Right lobe of liver (tissue), 6 donors: Measurements from ENCODE around the gene YARS1. TPM values are rescaled to one million over a fixed set of nuclear protein-coding genes. Genes with fewer than 3 reads are reported as not detected.

Experiments used
- ATAC-seq, 4 donors: fragments of 200-7000 bp; cut with Tn5 transposase; one replicate each; pipeline ENCODE4 v1.9.1; 2020; ENCODE audit warnings: mild to moderate bottlenecking in 4 of 4, moderate library complexity in 4 of 4
- DNase-seq, 3 donors: peaks; one replicate each; pipeline ENCODE4 v3.0.0-alpha.2; 2020
- H3K27ac ChIP-seq, 3 donors: fragments of 200-600 bp; one replicate each; pipeline ENCODE4 v1.8.0; 2022
- H3K27me3 ChIP-seq, 2 donors: fragments of 200-600 bp; one replicate each; pipeline ENCODE4 v1.8.0; 2022
- H3K36me3 ChIP-seq, 4 donors: fragments of 200-600 bp; sonication (generic) in 1 of 4; one replicate each; pipeline versions ENCODE4 v1.5.1 to v1.8.0; 2017 to 2022; ENCODE audit warnings: control low read depth in 1 of 4
- H3K4me1 ChIP-seq, 4 donors: fragments of 200-600 bp; sonication (generic) in 1 of 4; one replicate each; pipeline versions ENCODE4 v1.5.1 to v1.8.0; 2017 to 2022; ENCODE audit warnings: control low read depth in 1 of 4
- H3K4me3 ChIP-seq, 3 donors: fragments of 200-600 bp; one replicate each; pipeline ENCODE4 v1.8.0; 2022
- H3K9me3 ChIP-seq, 4 donors: fragments of 200-600 bp; sonication (generic) in 1 of 4; one replicate each; pipeline versions ENCODE4 v1.5.1 to v1.8.0; 2017 to 2022; ENCODE audit warnings: control low read depth in 1 of 4
- POLR2A ChIP-seq: fragments of 450-650 bp; IDR thresholded peaks from one replicate; pipeline ENCODE4 v1.6.1; 2017; ENCODE audit warnings: antibody characterized with exemption, mild to moderate bottlenecking
- WGBS: methylation state at CpG from one replicate; pipeline ENCODE4 v1.1.6; 2018; ENCODE audit warnings: low coverage, low lambda C conversion rate; ENCODE audit not compliant: insufficient coverage; ENCODE audit errors: missing lambda C conversion rate; 5-methylcytosine and 5-hydroxymethylcytosine counted together
- intact Hi-C, 2 donors: fragments of 100-400 bp; cut with DNase I; formaldehyde crosslinking; loops; one replicate each; pipeline versions ENCODE4 v1.11.2 to v1.14.1; 2022
- total RNA-seq, 6 experiments: library from RNA; depleted of rRNA in 2 of 6; stranded (reverse); fragments of >200 nt in 2 of 6; fragmentation: NEBNext Ultra II Directional in 3 of 6; extraction: Animal tissue kit (Norgen Biotek cat#: 25700) in 3 of 6; gene quantifications; one replicate each; pipeline versions ENCODE4 v1.1.0 to v1.2.4, GENCODE V29; 2016 to 2023
- TF ChIP-seq, protein P1 (sequence below), 4 donors: fragments of 200-600 bp in 3 of 4; fragments of 450-650 bp in 1 of 4; IDR thresholded peaks; one replicate each; pipeline versions ENCODE4 v1.5.1 to v1.8.0; 2016 to 2022; ENCODE audit warnings: antibody characterized with exemption in 4 of 4, mild to moderate bottlenecking in 2 of 4
- donor health status: DM: no; HTN: yes; CAD: no.
- donor health status: DM: no; HTN: no; CAD: no.
- donor health status: DM: no; HTN: no; CAD: no.
- donor health status: DM: no; HTN: yes; CAD: no.
- donor health status: DM: no; HTN: yes; CAD: no.

The YARS1 gene
- total RNA-seq, 6 experiments from 2014 or later, result 37.4 to 84.3 (median 53.5) TPM

DNA sequence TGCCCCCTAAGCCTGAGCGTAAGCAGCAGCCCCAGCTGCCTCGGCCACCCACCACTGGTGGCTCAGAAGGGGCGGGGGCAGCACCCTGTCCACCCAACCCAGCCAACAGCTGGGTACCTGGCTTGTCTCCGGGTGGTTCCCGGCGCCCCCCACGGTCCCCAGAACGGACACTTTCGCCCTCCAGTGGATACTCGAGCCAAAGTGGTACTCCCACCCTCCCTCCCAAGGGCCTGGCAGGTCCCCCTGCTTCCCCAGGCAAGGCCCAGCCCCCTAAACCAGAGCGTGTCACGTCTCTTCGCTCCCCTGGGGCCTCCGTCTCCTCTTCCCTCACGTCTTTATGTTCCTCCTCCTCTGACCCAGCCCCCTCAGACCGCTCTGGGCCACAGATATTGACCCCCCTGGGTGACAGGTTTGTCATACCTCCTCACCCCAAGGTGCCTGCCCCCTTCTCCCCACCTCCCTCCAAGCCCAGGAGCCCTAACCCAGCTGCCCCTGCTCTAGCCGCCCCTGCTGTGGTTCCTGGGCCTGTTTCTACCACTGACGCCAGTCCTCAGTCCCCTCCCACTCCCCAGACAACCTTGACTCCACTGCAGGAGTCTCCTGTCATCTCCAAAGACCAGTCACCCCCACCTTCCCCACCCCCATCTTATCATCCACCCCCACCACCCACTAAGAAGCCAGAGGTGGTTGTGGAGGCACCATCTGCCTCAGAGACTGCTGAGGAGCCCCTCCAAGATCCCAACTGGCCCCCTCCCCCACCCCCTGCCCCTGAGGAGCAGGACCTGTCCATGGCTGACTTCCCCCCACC, 46.2 kb downstream of the YARS1 start:
- 68% methylated on average over 3 of the region's 18 CpGs for WGBS
- no peaks in the 10 kb centered on the region for H3K9me3 ChIP-seq
- no peak for DNase-seq
- no peaks in the 10 kb centered on the region for H3K4me1 ChIP-seq
- ATAC-seq, result no peak
- peaks cover 0 to 26% (median 8%) of the 10 kb centered on the region in 4 donors for H3K36me3 ChIP-seq
- H3K4me3 ChIP-seq, result no peak overlapping the region
- TF ChIP-seq POLR2A, result no peak
- TF ChIP-seq, protein P1, sequence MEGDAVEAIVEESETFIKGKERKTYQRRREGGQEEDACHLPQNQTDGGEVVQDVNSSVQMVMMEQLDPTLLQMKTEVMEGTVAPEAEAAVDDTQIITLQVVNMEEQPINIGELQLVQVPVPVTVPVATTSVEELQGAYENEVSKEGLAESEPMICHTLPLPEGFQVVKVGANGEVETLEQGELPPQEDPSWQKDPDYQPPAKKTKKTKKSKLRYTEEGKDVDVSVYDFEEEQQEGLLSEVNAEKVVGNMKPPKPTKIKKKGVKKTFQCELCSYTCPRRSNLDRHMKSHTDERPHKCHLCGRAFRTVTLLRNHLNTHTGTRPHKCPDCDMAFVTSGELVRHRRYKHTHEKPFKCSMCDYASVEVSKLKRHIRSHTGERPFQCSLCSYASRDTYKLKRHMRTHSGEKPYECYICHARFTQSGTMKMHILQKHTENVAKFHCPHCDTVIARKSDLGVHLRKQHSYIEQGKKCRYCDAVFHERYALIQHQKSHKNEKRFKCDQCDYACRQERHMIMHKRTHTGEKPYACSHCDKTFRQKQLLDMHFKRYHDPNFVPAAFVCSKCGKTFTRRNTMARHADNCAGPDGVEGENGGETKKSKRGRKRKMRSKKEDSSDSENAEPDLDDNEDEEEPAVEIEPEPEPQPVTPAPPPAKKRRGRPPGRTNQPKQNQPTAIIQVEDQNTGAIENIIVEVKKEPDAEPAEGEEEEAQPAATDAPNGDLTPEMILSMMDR (IDR thresholded peaks at IDR 0.05), result no peak
- intact Hi-C loops, result loop anchor here (5.0 kb wide), 1 partner anchor 59 kb away; no protein-coding TSS in a partner anchor
- no peak overlapping the region for H3K27ac ChIP-seq
- H3K27me3 ChIP-seq, result no peaks in the 10 kb centered on the region

DNA sequence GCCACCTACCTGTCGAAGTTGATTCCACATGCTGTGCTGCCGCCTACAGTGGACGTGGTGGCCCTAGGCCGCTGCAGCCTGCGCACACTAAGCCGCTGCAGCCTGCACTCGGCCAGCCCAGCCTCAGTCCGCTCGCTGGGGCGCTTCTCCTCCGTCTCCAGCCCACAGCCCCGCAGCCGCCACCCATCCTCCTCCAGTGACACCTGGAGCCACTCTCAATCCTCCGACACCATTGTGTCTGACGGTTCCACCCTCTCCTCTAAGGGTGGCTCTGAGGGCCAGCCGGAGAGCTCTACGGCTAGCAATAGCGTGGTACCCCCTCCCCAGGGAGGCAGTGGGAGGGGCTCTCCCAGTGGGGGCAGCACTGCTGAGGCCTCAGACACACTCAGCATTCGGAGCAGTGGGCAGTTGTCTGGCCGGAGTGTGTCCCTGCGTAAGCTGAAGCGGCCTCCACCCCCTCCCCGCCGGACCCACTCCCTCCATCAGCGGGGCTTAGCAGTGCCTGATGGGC, 46.9 kb downstream of the YARS1 start:
- H3K4me3 ChIP-seq, result no peak overlapping the region
- intact Hi-C loops, result loop anchor here (5.0 kb wide), 1 partner anchor 58 kb away; no protein-coding TSS in a partner anchor
- no CpG with 5 or more reads among the region's 25 CpGs for whole genome bisulfite sequencing
- no peaks in the 10 kb centered on the region for H3K27me3 ChIP-seq
- no peak for TF ChIP-seq POLR2A
- TF ChIP-seq, protein P1 (IDR thresholded peaks at IDR 0.05), result no peak
- no peak for DNase-seq
- no peak overlapping the region for H3K27ac ChIP-seq
- no peaks in the 10 kb centered on the region for H3K9me3 ChIP-seq
- no peaks in the 10 kb centered on the region for H3K4me1 ChIP-seq
- no peak for ATAC-seq
- peaks cover 0 to 19% (median 4%) of the 10 kb centered on the region in 4 donors for H3K36me3 ChIP-seq

DNA sequence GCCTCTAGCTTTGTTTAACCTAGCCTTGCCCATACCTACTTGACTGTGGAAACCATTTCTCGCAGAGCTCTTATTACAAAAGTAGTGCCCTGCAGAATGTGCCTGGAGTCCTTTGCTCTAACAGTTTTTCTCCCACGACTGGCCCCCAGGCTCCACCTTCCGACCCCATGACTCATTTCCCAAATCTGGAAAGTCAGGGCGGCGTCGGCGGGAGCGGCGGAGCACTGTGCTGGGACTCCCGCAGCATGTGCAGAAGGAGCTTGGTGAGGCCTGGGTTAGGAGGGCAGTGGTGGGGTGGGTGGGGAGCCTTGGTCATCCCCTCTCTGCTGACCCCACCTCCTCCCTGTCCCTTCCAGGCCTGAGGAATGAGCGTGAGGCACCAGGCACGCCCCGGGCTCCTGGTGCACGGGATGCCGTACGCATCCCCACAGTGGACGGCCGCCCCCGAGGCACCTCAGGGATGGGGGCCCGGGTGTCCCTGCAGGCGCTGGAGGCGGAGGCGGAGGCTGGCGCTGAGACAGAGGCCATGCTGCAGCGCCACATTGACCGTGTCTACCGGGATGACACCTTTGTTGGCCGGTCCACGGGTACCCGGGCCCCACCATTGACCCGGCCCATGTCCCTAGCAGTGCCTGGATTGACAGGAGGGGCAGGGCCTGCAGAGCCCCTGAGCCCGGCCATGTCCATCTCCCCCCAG, 47.5 kb downstream of the YARS1 start:
- intact Hi-C loops, result loop anchor here (5.0 kb wide), 1 partner anchor 57 kb away; no protein-coding TSS in a partner anchor
- DNase-seq, result no peak
- WGBS, result 92% methylated on average over 20 of the region's 32 CpGs

DNA sequence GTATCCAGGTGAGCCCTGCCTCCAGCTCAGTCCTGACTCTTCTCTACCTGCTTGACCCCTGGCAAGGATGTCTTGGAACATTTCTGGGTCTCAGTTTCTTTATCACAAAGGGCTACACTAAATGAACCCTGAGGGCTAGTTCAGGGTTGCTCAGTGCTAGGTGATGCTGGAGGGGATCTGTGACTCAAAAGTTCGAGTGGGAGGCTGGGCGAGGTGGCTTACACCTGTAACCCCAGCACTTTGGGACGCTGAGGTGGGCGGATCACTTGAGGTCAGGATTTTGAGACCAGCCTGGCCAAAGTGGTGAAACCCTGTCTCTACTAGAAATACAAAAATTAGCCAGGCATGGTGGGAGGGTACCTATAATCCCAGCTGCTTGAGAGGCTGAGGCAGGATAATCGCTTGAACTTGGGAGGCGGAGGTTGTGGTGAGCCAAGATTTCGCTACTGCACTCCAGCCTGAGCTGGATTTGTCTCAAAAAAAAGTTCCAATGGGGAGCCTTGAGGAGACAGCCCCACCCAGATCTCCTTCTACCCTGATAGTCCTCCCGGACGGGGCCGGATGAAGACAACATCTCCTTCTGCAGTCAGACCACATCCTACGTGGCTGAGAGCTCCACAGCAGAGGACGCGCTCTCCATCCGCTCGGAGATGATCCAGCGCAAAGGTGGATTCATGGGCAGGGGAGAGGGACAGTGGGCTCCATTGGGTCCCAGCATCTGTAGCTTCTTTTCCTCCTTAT, 48.9 kb downstream of the YARS1 start:
- intact Hi-C loops, result no loop called here
- H3K36me3 ChIP-seq, result peaks cover 0 to 8% (median 0%) of the 10 kb centered on the region in 4 donors
- DNase-seq, result no peak
- H3K4me1 ChIP-seq, result no peaks in the 10 kb centered on the region
- no peak overlapping the region for H3K27ac ChIP-seq
- H3K4me3 ChIP-seq, result no peak overlapping the region
- H3K27me3 ChIP-seq, result no peaks in the 10 kb centered on the region
- no peak for TF ChIP-seq POLR2A
- TF ChIP-seq, protein P1 (IDR thresholded peaks at IDR 0.05), result no peak
- ATAC-seq, result no peak
- H3K9me3 ChIP-seq, result no peaks in the 10 kb centered on the region
- WGBS, result 89% methylated on average over 7 of the region's 16 CpGs

More for the DNA sequence above, 47.5 kb downstream of the YARS1 start:
- TF ChIP-seq, protein P1 (IDR thresholded peaks at IDR 0.05), result no peak
- TF ChIP-seq POLR2A, result no peak
- Histone ChIP-seq H3K9me3 (no peaks in the 10 kb centered on the region), H3K27ac (no peak overlapping the region), H3K36me3 (peaks cover 0 to 13% (median 0%) of the 10 kb centered on the region in 4 donors), H3K4me3 (no peak overlapping the region), H3K4me1 (no peaks in the 10 kb centered on the region), H3K27me3 (no peaks in the 10 kb centered on the region)
- no peak for ATAC-seq
